Esophagus squamous epithelium (tissue), 4 donors: Measurements from ENCODE around the gene RUNX1.

ENCODE experiments used
- POLR2A ChIP-seq, 4 donors: fragments of 450-650 bp; IDR thresholded peaks; one replicate each; pipeline ENCODE4 v1.6.1; 2017; ENCODE audit warnings: antibody characterized with exemption in 4 of 4, mild to moderate bottlenecking in 4 of 4, moderate library complexity in 3 of 4
- TF ChIP-seq, protein P1 (sequence below), 6 experiments: fragments of 450-650 bp in 4 of 6; fragments of 200-600 bp in 2 of 6; sonication (generic) in 2 of 6; IDR thresholded peaks; one replicate each; pipeline ENCODE4 v1.5.1; 2016 to 2019; ENCODE audit warnings: antibody characterized with exemption in 6 of 6, mild to moderate bottlenecking in 4 of 6, moderate library complexity in 4 of 6

DNA sequence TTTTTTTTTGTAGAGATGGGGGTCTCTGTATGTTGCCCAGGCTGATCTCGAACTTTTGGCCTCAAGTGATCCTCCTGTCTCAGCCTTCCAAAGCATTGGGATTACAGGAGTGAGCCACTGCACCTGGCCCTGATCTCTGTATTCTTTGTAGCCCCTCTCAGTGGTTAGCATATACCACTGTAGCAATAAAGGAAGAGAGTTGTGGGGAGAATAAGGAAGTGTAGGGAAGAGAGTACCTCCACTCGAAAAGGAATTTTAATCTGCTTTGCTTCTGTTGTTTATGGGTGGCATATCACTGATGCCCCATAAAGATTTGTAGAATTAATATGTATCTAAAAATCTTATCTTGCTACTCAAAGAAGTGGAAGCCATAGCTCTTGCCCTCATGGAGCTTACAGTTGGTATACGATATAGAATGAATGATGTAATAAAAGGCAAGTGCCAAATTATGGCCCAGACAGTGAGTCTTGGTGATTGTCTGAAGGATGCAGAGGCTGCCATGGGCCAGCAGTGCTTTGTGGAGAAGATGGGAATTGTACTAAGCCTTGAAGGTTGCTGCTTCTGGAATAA lies 284.3 kb downstream of the RUNX1 start:
- TF ChIP-seq, protein P1, sequence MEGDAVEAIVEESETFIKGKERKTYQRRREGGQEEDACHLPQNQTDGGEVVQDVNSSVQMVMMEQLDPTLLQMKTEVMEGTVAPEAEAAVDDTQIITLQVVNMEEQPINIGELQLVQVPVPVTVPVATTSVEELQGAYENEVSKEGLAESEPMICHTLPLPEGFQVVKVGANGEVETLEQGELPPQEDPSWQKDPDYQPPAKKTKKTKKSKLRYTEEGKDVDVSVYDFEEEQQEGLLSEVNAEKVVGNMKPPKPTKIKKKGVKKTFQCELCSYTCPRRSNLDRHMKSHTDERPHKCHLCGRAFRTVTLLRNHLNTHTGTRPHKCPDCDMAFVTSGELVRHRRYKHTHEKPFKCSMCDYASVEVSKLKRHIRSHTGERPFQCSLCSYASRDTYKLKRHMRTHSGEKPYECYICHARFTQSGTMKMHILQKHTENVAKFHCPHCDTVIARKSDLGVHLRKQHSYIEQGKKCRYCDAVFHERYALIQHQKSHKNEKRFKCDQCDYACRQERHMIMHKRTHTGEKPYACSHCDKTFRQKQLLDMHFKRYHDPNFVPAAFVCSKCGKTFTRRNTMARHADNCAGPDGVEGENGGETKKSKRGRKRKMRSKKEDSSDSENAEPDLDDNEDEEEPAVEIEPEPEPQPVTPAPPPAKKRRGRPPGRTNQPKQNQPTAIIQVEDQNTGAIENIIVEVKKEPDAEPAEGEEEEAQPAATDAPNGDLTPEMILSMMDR (IDR thresholded peaks at IDR 0.05) = no peak
- no peak for TF ChIP-seq POLR2A (IDR thresholded peaks at IDR 0.05)
